ENCODE data around the gene STMN3.

DNA sequence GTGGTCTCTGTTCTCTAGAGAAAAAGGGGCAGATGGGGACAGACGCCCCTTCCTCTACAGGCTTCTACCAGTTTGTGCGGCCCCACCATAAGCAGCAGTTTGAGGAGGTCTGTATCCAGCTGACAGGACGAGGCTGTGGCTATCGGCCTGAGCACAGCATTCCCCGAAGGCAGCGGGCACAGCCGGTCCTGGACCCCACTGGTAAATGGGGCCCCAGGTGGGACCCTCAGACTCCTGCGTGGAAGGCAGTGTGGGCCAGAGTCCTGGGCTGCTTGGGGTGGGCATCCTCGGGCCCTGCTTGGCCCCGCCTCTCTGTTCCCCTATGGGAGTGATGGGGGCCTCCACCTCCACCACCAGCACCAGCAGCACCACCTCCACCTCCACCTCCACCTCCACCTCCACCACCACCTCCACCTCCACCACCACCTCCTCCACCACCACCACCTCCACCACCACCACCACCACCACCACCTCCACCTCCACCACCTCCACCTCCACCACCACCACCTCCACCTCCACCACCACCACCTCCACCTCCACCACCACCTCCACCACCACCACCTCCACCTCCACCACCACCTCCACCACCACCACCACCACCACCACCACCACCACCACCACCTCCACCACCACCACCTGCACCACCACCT, 40.0 kb upstream of the STMN3 start:
- TF ChIP-seq EZH2 (IDR thresholded peaks at IDR 0.05), result no peak
- no peak for TF ChIP-seq POLR2AphosphoS5 (IDR thresholded peaks at IDR 0.05; ENCODE audit: borderline replicate concordance, low read depth, low read length)
- no peak for TF ChIP-seq FOXP2 (optimal IDR thresholded peaks at IDR 0.05; ENCODE audit: control extremely low read depth, extremely low read length, insufficient read depth)

Measured in SK-N-MC (cell line).